ENCODE measurements around the gene EMC1.
"Not testable (repeated sequence)": the region's sequence is repeated elsewhere in the genome, so short reads cannot be mapped to it uniquely, and the experiment has no call there.

EMC1 gene

GRCh38 chr1:19187852-19188251 lies 63.5 kb downstream of the EMC1 start:
- no peak for DNase-seq

GRCh38 chr1:19186001-19186400 lies 65.3 kb downstream of the EMC1 start:
- no peak for DNase-seq

- no peak for DNase-seq
Measured at GRCh38 chr1:19182223-19182622, 69.1 kb downstream of the EMC1 start.

- DNase-seq = not testable (repeated sequence)
Measured at GRCh38 chr1:19180265-19180657, 71.1 kb downstream of the EMC1 start.

- DNase-seq = peak in 1 of 2 donors; percentile 19
Measured at GRCh38 chr1:19179597-19180264, 71.6 kb downstream of the EMC1 start.

- DNase-seq = no peak
Measured at GRCh38 chr1:19178734-19179398, 72.5 kb downstream of the EMC1 start.

GRCh38 chr1:19177811-19178210 lies 73.5 kb downstream of the EMC1 start:
- no peak for DNase-seq

- DNase-seq = no peak
Measured at GRCh38 chr1:19169642-19170041, 81.7 kb downstream of the EMC1 start.

GRCh38 chr1:19167140-19167539 lies 84.2 kb downstream of the EMC1 start:
- no peak for DNase-seq

- DNase-seq = no peak
Measured at GRCh38 chr1:19166066-19166465, 85.3 kb downstream of the EMC1 start.
